RWPE1 (cell line): ENCODE results near the gene GSTA1.
"Not testable (repeated sequence)": the region's sequence is repeated elsewhere in the genome, so short reads cannot be mapped to it uniquely, and the experiment has no call there.

Source experiments
- CTCF ChIA-PET: fragments of 350-600 bp; sonication (Branson Sonifier 250); formaldehyde crosslinking; extraction: SDS; loops from one replicate; lab custom pipeline; 2021; lab: Yijun Ruan, JAX
- POLR2A ChIA-PET: fragments of 400-600 bp; formaldehyde crosslinking; extraction: SDS; loops from one replicate; lab custom pipeline; 2020; ENCODE audit warnings: antibody characterized with exemption; ENCODE audit not compliant: low non-redundant PET; lab: Yijun Ruan, JAX
- DNase-seq: peaks from one replicate; pipeline ENCODE4 v3.0.0; 2012; ENCODE audit warnings: low spot score
- H3K27ac ChIP-seq: fragments of 450-650 bp; 2 replicates; pipeline ENCODE4 v1.5.1; 2017
- TF ChIP-seq, protein P1 (sequence below): fragments of 450-650 bp; conservative IDR thresholded peaks from 2 replicates; pipeline ENCODE4 v1.5.1; 2017; ENCODE audit warnings: low read depth, mild to moderate bottlenecking

Gene GSTA1

GRCh38 chr6:52790861-52791260 is 12.8 kb downstream of the GSTA1 start:
- ChIA-PET CTCF (no interaction called here), POLR2A (no interaction called here)
- H3K27ac ChIP-seq = no peak overlapping the region
- TF ChIP-seq, protein P1, sequence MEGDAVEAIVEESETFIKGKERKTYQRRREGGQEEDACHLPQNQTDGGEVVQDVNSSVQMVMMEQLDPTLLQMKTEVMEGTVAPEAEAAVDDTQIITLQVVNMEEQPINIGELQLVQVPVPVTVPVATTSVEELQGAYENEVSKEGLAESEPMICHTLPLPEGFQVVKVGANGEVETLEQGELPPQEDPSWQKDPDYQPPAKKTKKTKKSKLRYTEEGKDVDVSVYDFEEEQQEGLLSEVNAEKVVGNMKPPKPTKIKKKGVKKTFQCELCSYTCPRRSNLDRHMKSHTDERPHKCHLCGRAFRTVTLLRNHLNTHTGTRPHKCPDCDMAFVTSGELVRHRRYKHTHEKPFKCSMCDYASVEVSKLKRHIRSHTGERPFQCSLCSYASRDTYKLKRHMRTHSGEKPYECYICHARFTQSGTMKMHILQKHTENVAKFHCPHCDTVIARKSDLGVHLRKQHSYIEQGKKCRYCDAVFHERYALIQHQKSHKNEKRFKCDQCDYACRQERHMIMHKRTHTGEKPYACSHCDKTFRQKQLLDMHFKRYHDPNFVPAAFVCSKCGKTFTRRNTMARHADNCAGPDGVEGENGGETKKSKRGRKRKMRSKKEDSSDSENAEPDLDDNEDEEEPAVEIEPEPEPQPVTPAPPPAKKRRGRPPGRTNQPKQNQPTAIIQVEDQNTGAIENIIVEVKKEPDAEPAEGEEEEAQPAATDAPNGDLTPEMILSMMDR = no peak
- DNase-seq = no peak

DNA sequence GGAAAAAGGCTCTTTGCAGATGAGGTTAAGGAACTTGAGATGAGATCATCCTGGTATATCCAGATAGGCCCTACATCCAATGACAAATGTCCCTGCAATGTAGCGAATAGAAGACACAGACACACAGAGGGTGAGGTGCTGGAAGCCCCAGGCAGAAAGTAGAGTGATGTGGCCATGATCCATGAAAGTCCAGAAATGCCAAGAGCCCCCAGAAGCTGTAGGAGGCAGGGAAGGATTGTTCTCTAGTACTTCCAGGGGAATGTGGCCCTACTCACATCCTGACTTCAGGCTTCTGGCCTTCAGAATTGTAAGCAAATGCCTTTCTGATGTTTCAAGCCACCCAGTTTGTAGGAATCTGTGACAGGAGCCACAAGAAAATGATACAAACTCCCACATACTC is 14.0 kb downstream of the GSTA1 start:
- CTCF ChIA-PET, POLR2A ChIA-PET, H3K27ac ChIP-seq, DNase-seq: not testable (repeated sequence)

DNA sequence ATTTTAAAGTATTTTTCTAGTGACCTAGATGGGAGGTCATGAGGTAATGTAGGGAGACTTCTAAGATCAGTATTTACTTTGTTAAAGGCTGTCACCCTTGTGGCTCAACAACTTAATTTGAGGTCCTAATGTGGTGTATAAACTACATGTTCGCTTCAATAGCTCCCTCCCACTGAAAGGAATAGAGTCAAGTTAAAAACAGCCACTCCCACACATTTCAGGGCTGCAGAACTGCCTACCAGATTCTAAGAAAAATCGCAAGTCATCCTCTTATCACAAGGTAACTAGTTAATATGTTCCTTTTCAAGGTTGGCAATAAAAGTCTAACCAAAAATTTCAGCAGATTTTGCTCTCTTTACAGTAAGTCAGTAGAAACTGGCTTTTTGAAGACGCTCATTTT is 15.1 kb downstream of the GSTA1 start:
- ChIA-PET CTCF (no interaction called here), POLR2A (no interaction called here)
- DNase-seq = no peak
- TF ChIP-seq, protein P1 = no peak
- H3K27ac ChIP-seq = no peak overlapping the region

DNA sequence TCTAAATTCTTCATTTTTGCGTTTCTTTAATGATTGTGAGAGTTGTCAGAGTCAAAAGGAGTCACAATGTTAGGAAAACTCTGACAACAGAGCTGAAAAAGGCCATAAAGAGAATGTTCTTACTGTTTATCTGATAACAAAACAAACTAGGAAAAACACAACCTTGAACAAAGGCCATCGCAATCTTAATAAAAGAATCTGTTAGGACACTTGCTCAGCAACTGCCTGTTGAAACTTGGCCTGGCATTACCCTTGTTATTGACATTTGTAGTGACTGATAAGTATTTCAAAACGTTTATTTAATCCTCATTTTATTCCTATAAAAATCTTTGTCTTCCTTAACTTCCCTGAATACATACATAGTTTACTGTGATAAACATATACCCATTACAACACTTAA is 15.7 kb downstream of the GSTA1 start:
- no peak for DNase-seq
- ChIA-PET CTCF (no interaction called here), POLR2A (no interaction called here)
- TF ChIP-seq, protein P1 = no peak
- no peak overlapping the region for H3K27ac ChIP-seq

DNA sequence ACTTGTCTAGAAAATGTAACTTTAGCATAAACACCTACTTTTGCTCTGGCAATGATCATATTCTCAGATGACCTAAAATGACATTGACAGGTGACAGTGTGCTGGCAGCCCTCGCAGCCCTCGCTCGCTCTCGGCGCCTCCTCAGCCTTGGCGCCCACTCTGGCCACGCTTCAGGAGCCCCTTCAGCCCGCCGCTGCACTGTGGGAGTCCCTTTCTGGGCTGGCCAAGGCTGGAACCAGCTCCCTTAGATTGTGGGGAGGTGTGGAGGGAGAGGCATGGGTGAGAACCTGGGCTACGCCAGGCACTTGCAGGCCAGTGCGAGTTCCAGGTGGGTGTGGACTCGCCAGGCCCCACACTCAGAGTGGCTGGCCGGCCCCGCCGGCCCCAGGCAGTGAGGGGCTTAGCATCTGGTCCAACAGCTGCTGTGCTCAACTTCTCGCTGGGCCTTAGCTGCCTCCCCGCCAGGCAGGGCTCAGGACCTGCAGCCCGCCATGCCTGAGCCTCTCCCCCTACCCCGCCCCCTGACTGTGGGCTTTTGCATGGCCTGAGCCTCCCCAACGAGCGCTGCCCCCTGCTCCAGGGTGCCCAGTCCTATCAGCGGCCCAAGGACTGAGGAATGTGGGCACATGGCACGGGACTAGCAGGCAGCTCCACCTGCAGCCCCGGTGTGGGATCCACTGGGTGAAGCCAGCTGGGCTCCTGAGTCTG is 17.2 kb downstream of the GSTA1 start:
- no peak overlapping the region for H3K27ac ChIP-seq
- ChIA-PET POLR2A (no interaction called here), CTCF (no interaction called here)
- no peak for DNase-seq
- TF ChIP-seq, protein P1 = no peak

DNA sequence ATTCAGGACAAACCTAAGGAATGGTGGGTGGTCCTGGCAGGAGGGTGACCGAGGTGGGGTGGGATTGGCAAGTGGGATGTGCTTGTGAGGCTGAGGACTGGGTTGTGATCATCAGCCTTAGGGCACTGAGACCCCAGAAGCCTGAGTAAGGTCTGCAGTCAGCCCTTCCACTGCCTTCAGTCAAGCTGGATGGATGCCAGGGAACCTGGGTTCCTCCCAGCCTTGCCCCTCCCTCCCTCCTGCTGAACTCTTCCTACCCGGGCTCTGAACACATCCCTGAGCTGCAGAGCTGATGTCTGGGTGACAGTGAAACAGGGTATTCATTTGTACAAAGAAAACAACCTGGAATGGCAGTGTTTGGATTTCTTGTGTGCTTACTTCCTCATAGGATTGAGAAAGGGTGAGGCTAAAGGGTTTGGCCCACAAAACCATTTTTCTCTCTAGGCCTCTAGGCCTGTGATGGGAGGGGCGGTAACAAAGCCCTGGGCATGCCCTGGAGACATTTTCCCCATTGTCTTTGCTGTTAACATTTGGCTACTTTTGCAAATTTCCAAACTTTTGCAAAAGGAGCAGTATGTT is 20.8 kb downstream of the GSTA1 start:
- H3K27ac ChIP-seq, CTCF ChIA-PET, POLR2A ChIA-PET, DNase-seq: not testable (repeated sequence)

DNA sequence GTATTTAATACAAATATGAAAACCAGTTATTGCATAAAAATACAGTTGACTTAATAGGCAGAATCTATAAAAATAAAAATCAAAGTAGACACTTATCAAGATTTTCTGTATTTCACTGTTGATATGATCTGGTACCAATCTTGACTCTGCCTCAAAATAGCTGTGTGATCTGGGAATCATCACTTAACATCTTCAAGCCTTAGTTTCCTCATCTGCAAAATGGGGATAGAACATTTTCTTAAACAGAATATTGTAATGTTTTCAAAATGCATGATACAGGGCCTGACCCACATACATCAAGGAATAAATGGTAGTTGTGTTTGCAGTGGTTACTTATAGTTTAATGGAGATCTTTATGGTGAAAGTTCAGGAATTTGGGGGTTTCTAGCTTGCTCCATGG is 21.4 kb downstream of the GSTA1 start:
- POLR2A ChIA-PET, DNase-seq, CTCF ChIA-PET, H3K27ac ChIP-seq: not testable (repeated sequence)

DNA sequence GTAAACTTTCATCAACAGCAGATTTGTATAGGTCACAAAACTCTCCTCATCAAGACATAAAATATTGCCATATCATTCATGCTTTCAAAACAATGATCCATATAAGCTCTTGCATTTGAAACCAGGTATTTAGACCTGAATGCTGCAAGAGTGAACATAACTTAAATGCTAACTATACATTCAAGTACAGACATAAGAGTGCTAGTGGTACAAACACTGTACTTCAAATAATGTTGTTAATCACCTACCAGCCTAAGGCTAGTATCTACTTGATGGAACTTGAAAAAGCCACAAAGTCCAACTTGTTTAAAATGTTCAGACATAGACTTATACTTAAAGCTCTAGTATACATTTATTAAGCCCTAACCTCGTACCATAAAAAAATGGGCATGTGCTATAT is 24.4 kb downstream of the GSTA1 start:
- no peak overlapping the region for H3K27ac ChIP-seq
- no peak for DNase-seq
- POLR2A ChIA-PET = no interaction called here
- CTCF ChIA-PET = no interaction called here
- TF ChIP-seq, protein P1 = no peak

GRCh38 chr6:52776711-52777351 is 26.8 kb downstream of the GSTA1 start:
- CTCF ChIA-PET, DNase-seq, POLR2A ChIA-PET, H3K27ac ChIP-seq: not testable (repeated sequence)

DNA sequence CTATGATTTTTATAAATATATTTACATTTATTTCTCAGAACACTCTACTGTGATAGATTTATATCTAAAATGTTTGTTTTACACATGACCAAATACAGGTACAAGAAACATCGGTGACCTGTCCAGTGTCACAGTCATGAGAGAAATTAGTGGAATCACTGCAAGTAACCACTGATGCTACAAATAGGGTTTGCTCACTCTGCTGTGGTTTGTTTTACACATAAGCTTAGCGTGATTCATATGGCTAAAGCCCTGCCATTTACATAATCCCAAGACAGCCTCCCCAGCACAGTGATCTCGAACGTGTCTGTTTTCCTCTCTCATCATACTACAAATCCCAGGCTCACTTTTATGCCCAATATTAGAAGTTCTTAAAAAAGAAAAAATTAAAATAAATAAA is 34.2 kb downstream of the GSTA1 start:
- POLR2A ChIA-PET, DNase-seq, CTCF ChIA-PET, H3K27ac ChIP-seq: not testable (repeated sequence)

DNA sequence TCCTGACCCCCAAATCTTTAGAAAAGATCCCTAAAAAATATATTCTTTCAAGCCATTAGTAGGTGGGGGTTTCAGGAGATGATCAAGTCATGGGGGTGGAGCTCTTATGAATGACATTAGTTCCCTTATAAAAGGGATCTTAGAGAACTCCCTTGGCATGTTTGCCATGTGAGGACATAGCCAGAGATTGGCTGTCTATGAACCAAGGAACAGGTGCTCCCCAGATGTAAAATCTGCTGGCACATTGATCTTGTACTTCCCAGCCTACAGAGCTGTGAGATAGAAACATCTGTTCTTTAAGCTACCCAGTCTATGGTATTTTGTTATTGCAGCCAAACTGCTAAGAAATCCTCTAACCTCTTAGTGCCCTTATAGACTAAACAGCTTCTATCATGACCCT is 36.0 kb downstream of the GSTA1 start:
- POLR2A ChIA-PET, CTCF ChIA-PET, H3K27ac ChIP-seq, DNase-seq: not testable (repeated sequence)
